PFSK-1 (cell line): Measurements from ENCODE around the gene CTU1.

Experiments used
- FOXP2 ChIP-seq: optimal IDR thresholded peaks from 2 replicates; pipeline ENCODE3; 2011; ENCODE audit warnings: borderline replicate concordance, control low read depth, inconsistent platforms; ENCODE audit not compliant: insufficient read depth; ENCODE audit errors: extremely low read length, extremely low read depth
- POLR2AphosphoS5 ChIP-seq: IDR thresholded peaks from 2 replicates; pipeline ENCODE4 v1.6.1; 2012; ENCODE audit warnings: low read depth, mild to moderate bottlenecking, control low read depth, low read length, moderate library complexity
- SIN3A ChIP-seq: IDR thresholded peaks from 2 replicates; pipeline ENCODE4 v1.6.1; 2012; ENCODE audit warnings: mild to moderate bottlenecking, low read length, moderate library complexity, borderline replicate concordance; ENCODE audit not compliant: insufficient read depth
- TAF1 ChIP-seq: IDR thresholded peaks from 2 replicates; pipeline ENCODE4 v1.6.1; 2012; ENCODE audit warnings: low read length, control low read depth, borderline replicate concordance; ENCODE audit not compliant: insufficient read depth
- TF ChIP-seq, protein P1 (sequence below), 2 experiments: IDR thresholded peaks; 2 replicates each; pipeline versions ENCODE4 v1.6.1 to v1.8.0; 2011 to 2012; ENCODE audit warnings: low read depth in 2 of 2, low read length in 2 of 2, control low read depth in 1 of 2, inconsistent platforms in 1 of 2, mild to moderate bottlenecking in 1 of 2, moderate library complexity in 1 of 2; ENCODE audit not compliant: insufficient read depth in 1 of 2

CTU1 gene

DNA sequence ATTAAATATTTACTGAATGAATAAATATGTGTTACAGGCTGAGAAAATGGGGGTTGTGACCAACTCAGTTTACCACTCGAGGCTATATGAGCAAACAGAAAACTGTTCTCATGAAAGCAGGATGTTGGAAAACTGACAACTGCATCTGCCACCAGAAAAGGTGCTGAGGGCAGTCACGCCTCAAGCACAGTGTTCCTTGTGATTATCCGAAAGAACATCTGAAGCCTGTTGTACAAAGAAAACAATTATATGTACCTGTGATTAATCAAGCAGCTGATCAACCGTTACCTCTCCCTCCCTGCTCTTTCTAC lies 37.2 kb downstream of the CTU1 start:
- TF ChIP-seq SIN3A (no peak), FOXP2 (no peak), TAF1 (no peak), POLR2AphosphoS5 (no peak)
- TF ChIP-seq, protein P1, sequence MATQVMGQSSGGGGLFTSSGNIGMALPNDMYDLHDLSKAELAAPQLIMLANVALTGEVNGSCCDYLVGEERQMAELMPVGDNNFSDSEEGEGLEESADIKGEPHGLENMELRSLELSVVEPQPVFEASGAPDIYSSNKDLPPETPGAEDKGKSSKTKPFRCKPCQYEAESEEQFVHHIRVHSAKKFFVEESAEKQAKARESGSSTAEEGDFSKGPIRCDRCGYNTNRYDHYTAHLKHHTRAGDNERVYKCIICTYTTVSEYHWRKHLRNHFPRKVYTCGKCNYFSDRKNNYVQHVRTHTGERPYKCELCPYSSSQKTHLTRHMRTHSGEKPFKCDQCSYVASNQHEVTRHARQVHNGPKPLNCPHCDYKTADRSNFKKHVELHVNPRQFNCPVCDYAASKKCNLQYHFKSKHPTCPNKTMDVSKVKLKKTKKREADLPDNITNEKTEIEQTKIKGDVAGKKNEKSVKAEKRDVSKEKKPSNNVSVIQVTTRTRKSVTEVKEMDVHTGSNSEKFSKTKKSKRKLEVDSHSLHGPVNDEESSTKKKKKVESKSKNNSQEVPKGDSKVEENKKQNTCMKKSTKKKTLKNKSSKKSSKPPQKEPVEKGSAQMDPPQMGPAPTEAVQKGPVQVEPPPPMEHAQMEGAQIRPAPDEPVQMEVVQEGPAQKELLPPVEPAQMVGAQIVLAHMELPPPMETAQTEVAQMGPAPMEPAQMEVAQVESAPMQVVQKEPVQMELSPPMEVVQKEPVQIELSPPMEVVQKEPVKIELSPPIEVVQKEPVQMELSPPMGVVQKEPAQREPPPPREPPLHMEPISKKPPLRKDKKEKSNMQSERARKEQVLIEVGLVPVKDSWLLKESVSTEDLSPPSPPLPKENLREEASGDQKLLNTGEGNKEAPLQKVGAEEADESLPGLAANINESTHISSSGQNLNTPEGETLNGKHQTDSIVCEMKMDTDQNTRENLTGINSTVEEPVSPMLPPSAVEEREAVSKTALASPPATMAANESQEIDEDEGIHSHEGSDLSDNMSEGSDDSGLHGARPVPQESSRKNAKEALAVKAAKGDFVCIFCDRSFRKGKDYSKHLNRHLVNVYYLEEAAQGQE (IDR thresholded peaks at IDR 0.05; ENCODE audit: insufficient read depth in 1 of 2, low read depth in 2 of 2, low read length in 2 of 2), result no peak

GRCh38 chr19:51070334-51071094 lies 37.7 kb downstream of the CTU1 start:
- TF ChIP-seq SIN3A (no peak), FOXP2 (no peak), TAF1 (no peak), POLR2AphosphoS5 (no peak)
- TF ChIP-seq, protein P1 (IDR thresholded peaks at IDR 0.05; ENCODE audit: insufficient read depth in 1 of 2, low read depth in 2 of 2, low read length in 2 of 2), result no peak

DNA sequence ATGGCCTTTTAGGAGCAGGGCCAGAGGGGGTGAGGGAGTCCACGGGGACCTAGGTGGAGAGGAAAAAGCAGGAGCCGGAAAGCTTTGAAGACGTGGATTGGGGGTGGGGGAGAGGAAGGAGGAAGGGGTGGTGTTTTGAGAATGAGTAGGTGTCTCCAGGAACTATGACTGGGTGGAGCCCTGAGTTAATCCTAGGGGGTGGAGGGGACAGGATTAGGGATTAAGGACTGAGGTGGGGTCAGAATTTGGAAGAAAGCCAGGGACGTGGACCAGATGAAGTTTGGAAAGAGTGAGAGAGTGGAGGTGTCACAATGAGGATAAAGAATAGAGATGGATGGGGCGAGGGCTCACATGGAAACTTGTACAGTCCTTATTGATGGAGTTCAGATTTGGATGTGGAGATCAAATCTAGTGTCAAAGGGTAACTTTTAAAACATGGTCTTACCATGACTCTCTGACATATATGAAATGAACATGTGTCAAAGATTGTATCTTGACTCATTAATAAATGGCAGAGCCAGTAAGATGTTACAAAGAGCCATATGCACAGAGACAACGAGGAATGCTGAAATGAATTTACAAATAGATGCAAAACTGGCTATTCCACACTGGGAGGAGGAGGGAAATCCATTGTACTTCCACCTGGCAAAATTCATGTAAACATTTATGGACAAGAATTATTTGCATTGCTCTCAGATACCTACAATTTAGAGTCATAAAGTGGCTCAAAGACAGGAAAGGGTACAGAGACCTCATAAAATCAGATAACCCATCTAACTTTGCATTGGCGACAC lies 41.6 kb downstream of the CTU1 start:
- no peak for TF ChIP-seq POLR2AphosphoS5
- TF ChIP-seq FOXP2, result no peak
- TF ChIP-seq, protein P1 (IDR thresholded peaks at IDR 0.05; ENCODE audit: insufficient read depth in 1 of 2, low read depth in 2 of 2, low read length in 2 of 2), result no peak
- TF ChIP-seq SIN3A, result no peak
- no peak for TF ChIP-seq TAF1

DNA sequence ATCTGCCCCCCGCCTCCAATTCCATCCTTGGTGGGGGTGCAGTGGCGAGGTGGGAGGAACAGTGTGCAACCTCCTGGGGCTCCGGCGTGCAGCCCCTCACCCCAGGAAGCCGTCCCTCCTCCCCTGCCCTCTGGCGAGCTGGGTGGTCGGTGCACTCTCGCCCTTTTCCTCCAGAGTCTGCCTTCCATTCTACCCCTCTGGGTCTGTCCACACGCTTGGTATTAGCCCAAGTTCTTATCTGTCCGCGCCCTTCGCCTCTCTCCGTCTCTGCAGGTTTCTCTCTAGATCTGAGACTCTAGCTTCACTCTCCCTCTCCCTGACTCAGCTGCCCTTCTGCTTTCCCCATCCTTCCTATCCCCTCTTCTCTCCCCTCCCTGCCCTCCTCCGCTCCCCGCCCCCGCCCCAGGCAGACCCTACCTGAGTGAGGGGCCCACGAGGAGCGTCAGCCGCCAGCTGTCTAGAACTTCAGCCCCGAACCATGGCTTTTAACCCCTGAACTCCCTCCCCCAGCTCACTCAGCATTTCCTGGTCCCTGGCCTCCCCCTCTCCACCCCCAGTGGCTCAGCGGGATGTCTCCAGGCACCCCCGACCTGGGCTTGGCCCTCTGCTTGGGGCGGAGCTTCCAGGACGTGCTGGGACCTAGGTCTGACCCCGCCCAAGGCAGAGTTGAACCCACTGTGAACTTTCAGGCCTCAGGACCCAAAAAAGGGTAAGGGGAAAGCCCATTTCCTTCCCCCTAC lies 42.8 kb downstream of the CTU1 start:
- TF ChIP-seq POLR2AphosphoS5 (no peak), TAF1 (no peak)
- TF ChIP-seq, protein P1 (IDR thresholded peaks at IDR 0.05; ENCODE audit: insufficient read depth in 1 of 2, low read depth in 2 of 2, low read length in 2 of 2), result no peak
